Spleen (tissue), 11 donors: Measurements from ENCODE around the gene MAGED2. TPM values are rescaled to one million over a fixed set of nuclear protein-coding genes. Genes with fewer than 3 reads are reported as not detected.

Source experiments
- DNase-seq: peaks from one replicate; pipeline ENCODE4 v3.0.0-alpha.2; 2020
- H3K27ac ChIP-seq, 8 donors: fragments of 200-600 bp; sonication (generic) in 7 of 8; 1 replicate in 4 of 8; 2 replicates in 4 of 8; pipeline versions ENCODE4 v1.5.0 to v1.8.0; 2016 to 2021; ENCODE audit warnings: inconsistent platforms in 4 of 8, mild to moderate bottlenecking in 4 of 8, moderate library complexity in 1 of 8
- H3K27me3 ChIP-seq, 7 donors: fragments of 200-600 bp; sonication (generic) in 6 of 7; replicated peaks in 1 of 7; 1 replicate in 4 of 7; 2 replicates in 3 of 7; pipeline versions ENCODE4 v1.5.0 to v1.8.0; 2016 to 2021; ENCODE audit warnings: inconsistent platforms in 3 of 7, mild to moderate bottlenecking in 1 of 7
- H3K36me3 ChIP-seq, 6 donors: fragments of 200-600 bp; sonication (generic) in 5 of 6; 1 replicate in 4 of 6; 2 replicates in 2 of 6; pipeline versions ENCODE4 v1.5.0 to v1.8.0; 2016 to 2021; ENCODE audit warnings: inconsistent platforms in 2 of 6
- H3K4me1 ChIP-seq, 6 donors: fragments of 200-600 bp; sonication (generic) in 5 of 6; 1 replicate in 3 of 6; 2 replicates in 3 of 6; pipeline versions ENCODE4 v1.5.0 to v1.8.0; 2016 to 2021; ENCODE audit warnings: inconsistent platforms in 3 of 6
- H3K4me3 ChIP-seq, 8 donors: fragments of 200-600 bp; sonication (generic) in 7 of 8; 1 replicate in 4 of 8; 2 replicates in 4 of 8; pipeline versions ENCODE4 v1.5.0 to v1.8.0; 2016 to 2021; ENCODE audit warnings: inconsistent platforms in 4 of 8, mild to moderate bottlenecking in 4 of 8, moderate library complexity in 2 of 8
- H3K9me3 ChIP-seq, 8 donors: fragments of 200-600 bp; sonication (generic) in 7 of 8; 1 replicate in 4 of 8; 2 replicates in 4 of 8; pipeline versions ENCODE4 v1.5.0 to v1.8.0; 2016 to 2021; ENCODE audit warnings: inconsistent platforms in 4 of 8
- POLR2A ChIP-seq, 3 donors: fragments of 450-650 bp; IDR thresholded peaks; one replicate each; pipeline ENCODE4 v1.5.1; 2017; ENCODE audit warnings: antibody characterized with exemption in 3 of 3, mild to moderate bottlenecking in 1 of 3
- POLR2AphosphoS5 ChIP-seq, 3 donors: sonication (generic); formaldehyde crosslinking; IDR thresholded peaks; one replicate each; pipeline ENCODE4 v1.5.1; 2017; ENCODE audit warnings: antibody characterized with exemption in 3 of 3
- WGBS, 5 donors: extraction: QIAGEN DNeasy Blood & Tissue Kit in 3 of 5; methylation state at CpG; one replicate each; pipeline versions ENCODE4 v1.1.5 to v1.1.7; 2013 to 2018; 5-methylcytosine and 5-hydroxymethylcytosine counted together
- intact Hi-C: fragments of 100-400 bp; cut with DNase I; formaldehyde crosslinking; loops from one replicate; pipeline ENCODE4 v1.15.0; 2023; ENCODE audit warnings: low total_unique reads
- polyA plus RNA-seq, 3 donors: library from polyadenylated mRNA; stranded (reverse); fragments of 200-250 nt; gene quantifications; one replicate each; pipeline ENCODE4 v1.2.1, GENCODE V29; 2013
- total RNA-seq, 7 donors: library from RNA; depleted of rRNA in 3 of 7; stranded (reverse); fragments of >200 nt in 3 of 7; fragmentation: NEBNext Ultra II Directional in 4 of 7; extraction: Animal tissue kit (Norgen Biotek cat#: 25700) in 4 of 7; gene quantifications; one replicate each; pipeline versions ENCODE4 v1.1.0 to v1.2.1, GENCODE V29; 2016 to 2021
- TF ChIP-seq, protein P1 (sequence below), 11 experiments: fragments of 200-600 bp in 7 of 11; fragments of 450-650 bp in 4 of 11; sonication (generic) in 4 of 11; IDR thresholded peaks in 8 of 11; conservative IDR thresholded peaks in 3 of 11; 1 replicate in 7 of 11; 2 replicates in 4 of 11; pipeline versions ENCODE4 v1.4.0 to v1.8.0; 2016 to 2021; ENCODE audit warnings: antibody characterized with exemption in 11 of 11, inconsistent platforms in 4 of 11, mild to moderate bottlenecking in 1 of 11
- donor health status: healthy with polysubstance abuse.
- donor health status: DM: no; HTN: no; CAD: no; lungs with moderate emphysema.
- donor health status: DM: no; HTN: no; CAD: no.
- donor health status: Bipolar disorder and iron deficiency.
- donor health status: healthy.
- donor health status: DM: no; HTN: no; CAD: no.
- donor health status: DM: yes; HTN: yes; CAD: no.

MAGED2 gene
- total and polyA plus RNA-seq, 10 donors = 37.6 to 79.0 (median 66.2) TPM

DNA sequence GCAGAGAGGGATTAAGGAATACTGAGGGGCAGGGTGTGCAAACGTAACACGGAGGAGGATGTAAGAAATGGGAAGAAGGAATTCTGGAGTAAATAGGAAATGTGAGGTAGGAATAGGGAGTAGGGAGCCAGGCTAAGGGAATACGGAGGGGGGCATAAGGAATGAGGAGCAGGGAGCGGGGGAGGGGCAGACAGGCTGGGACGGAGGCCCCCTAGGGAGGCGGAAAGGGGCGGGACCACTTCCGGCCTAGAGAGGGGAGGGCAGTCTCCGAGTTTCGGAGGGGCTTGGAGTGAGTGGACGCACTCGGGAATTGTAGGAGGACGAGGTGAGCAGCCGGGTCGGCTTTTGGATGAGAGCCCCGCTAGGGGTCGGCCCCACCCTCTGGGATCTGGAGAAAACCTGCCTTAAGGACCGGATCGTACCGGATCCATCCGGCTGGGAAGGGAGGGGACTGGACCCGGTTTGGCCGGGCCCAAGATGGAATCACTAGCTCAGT lies 612 bp downstream of the MAGED2 start:
- H3K9me3 ChIP-seq = no peaks in the 10 kb centered on the region
- WGBS, 5 donors = 0 to 37% (median 1%) methylated on average over 14 to 23 of the region's 23 CpGs
- H3K27ac ChIP-seq = peak overlapping the region; percentile 57 to 87 (median 84)
- peaks cover 0 to 21% (median 11%) of the 10 kb centered on the region in 6 donors for H3K4me1 ChIP-seq
- H3K36me3 ChIP-seq = peaks cover 0 to 34% (median 21%) of the 10 kb centered on the region in 6 donors
- intact Hi-C loops = no loop called here
- peak; percentile 89 for DNase-seq
- no peaks in the 10 kb centered on the region for H3K27me3 ChIP-seq
- TF ChIP-seq POLR2AphosphoS5 (IDR thresholded peaks at IDR 0.05) (no peak), POLR2A (IDR thresholded peaks at IDR 0.05) (no peak)
- TF ChIP-seq, protein P1, sequence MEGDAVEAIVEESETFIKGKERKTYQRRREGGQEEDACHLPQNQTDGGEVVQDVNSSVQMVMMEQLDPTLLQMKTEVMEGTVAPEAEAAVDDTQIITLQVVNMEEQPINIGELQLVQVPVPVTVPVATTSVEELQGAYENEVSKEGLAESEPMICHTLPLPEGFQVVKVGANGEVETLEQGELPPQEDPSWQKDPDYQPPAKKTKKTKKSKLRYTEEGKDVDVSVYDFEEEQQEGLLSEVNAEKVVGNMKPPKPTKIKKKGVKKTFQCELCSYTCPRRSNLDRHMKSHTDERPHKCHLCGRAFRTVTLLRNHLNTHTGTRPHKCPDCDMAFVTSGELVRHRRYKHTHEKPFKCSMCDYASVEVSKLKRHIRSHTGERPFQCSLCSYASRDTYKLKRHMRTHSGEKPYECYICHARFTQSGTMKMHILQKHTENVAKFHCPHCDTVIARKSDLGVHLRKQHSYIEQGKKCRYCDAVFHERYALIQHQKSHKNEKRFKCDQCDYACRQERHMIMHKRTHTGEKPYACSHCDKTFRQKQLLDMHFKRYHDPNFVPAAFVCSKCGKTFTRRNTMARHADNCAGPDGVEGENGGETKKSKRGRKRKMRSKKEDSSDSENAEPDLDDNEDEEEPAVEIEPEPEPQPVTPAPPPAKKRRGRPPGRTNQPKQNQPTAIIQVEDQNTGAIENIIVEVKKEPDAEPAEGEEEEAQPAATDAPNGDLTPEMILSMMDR (IDR thresholded peaks at IDR 0.05 in 8 of 11, conservative IDR thresholded peaks at IDR 0.05 in 3 of 11) = no peak
- H3K4me3 ChIP-seq = peak overlapping the region; percentile 48 to 80 (median 68)

DNA sequence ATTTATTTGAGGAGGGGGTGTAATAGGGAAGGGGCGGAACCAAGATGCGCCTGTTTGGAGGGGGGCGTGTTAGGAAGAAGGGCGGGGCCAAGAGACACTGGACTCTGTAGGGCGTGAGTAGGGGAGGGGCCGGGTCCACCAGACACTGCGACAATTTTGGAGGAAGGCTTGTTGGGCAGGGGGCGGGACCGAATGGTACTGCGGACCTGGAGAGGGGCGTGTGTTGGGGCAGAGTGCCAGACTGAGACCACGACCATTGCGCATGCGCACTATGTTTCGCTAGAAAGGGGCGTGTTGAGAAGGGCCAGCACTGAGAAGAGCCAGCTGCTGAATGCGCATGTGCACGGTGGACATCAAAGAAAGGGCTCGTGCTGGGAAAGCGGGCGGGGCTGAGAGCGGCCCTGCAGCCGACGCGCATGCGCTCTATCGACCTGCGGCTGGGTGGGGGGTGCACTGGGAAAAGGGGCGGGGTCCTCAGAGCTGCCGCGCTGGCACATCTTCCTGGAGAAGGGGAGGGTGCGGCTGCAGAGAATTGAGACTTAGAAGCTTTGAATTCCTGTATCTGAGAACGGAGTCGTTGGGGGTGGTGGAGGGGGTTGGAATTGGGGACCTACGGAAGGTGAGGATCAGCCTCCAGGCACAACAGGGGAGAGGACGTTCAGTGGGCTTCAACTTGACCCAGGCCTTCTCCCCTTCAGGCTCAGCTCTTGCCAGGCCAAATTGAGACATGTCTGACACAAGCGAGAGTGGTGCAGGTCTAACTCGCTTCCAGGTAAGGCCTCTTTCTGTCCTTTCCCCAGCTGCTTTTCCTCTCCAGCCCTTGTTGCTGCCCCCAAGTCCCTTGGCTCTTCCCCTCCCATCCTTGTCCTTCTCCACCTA lies 1.3 kb downstream of the MAGED2 start:
- peak overlapping the region; percentile 57 to 87 (median 84) for H3K27ac ChIP-seq
- H3K4me3 ChIP-seq = peak overlapping the region; percentile 48 to 80 (median 68)
- 6 to 47% (median 9%) methylated on average over 30 to 38 of the region's 38 CpGs for WGBS, 5 donors
- H3K9me3 ChIP-seq = no peaks in the 10 kb centered on the region
- intact Hi-C loops = no loop called here
- TF ChIP-seq, protein P1 (IDR thresholded peaks at IDR 0.05 in 8 of 11, conservative IDR thresholded peaks at IDR 0.05 in 3 of 11) = no peak
- peak; percentile 47 to 66 (median 66) for TF ChIP-seq POLR2AphosphoS5 (IDR thresholded peaks at IDR 0.05)
- peaks cover 0 to 21% (median 11%) of the 10 kb centered on the region in 6 donors for H3K4me1 ChIP-seq
- peak; percentile 95 for DNase-seq
- no peaks in the 10 kb centered on the region for H3K27me3 ChIP-seq
- H3K36me3 ChIP-seq = peaks cover 0 to 41% (median 24%) of the 10 kb centered on the region in 6 donors

DNA sequence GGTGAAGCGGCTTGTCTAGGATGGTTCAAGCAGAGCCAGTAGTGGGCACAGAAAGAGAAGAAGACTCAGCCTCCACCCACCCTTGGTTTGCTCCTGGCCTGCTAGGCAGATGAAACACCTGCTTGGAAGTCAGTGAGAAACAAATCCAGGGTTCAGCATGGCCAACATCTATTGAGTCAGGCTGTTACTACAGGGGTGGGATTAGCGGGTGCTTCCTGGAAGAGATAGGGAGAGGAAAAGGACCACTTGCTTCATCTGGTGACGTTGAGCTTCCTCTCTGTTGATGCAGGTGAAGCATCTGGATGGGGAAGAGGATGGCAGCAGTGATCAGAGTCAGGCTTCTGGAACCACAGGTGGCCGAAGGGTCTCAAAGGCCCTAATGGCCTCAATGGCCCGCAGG lies 3.0 kb downstream of the MAGED2 start:
- Histone ChIP-seq H3K4me3 (no peak overlapping the region), H3K36me3 (peaks cover 0 to 57% (median 41%) of the 10 kb centered on the region in 6 donors), H3K27me3 (no peaks in the 10 kb centered on the region), H3K4me1 (peaks cover 0 to 21% (median 11%) of the 10 kb centered on the region in 6 donors), H3K9me3 (no peaks in the 10 kb centered on the region), H3K27ac (no peak overlapping the region)
- intact Hi-C loops = no loop called here
- TF ChIP-seq POLR2A (IDR thresholded peaks at IDR 0.05) (no peak), POLR2AphosphoS5 (IDR thresholded peaks at IDR 0.05) (no peak)
- TF ChIP-seq, protein P1 (IDR thresholded peaks at IDR 0.05 in 8 of 11, conservative IDR thresholded peaks at IDR 0.05 in 3 of 11) = no peak
- 82 to 95% (median 82%) methylated on average over 2 to 5 of the region's 5 CpGs for WGBS, 5 donors
- no peak for DNase-seq

DNA sequence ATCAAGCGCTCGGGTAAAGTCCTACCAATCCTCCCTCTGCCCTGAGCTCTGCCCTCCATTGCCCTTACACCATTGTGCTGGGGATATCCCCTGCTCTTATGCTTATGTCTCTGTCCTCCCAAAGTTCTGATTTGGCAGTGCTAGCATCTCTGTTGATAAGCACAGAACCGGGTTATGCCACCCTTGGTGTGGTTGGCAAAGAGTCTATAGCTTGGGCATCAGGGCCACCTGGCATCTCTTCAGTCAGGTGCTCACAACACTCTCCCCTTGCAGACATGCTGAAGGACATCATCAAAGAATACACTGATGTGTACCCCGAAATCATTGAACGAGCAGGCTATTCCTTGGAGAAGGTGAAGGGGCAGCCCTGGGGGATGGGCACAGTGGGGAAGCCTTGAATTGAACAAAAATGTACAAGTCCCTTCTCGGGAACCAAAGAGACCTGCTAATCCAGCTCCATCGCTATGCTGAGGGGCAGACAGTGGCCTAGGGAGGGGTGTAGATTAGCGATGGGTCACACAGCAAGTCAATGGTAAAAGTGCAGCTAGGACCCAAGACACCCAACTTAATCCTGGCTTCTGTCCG lies 3.8 kb downstream of the MAGED2 start:
- H3K4me3 ChIP-seq = no peak overlapping the region
- H3K36me3 ChIP-seq = peaks cover 0 to 66% (median 45%) of the 10 kb centered on the region in 6 donors
- no peak for DNase-seq
- 80 to 96% (median 93%) methylated on average over 8 to 9 of the region's 9 CpGs for WGBS, 5 donors
- H3K9me3 ChIP-seq = no peaks in the 10 kb centered on the region
- no peaks in the 10 kb centered on the region for H3K27me3 ChIP-seq
- intact Hi-C loops = no loop called here
- TF ChIP-seq, protein P1 (IDR thresholded peaks at IDR 0.05 in 8 of 11, conservative IDR thresholded peaks at IDR 0.05 in 3 of 11) = no peak
- TF ChIP-seq POLR2AphosphoS5 (IDR thresholded peaks at IDR 0.05) (no peak), POLR2A (IDR thresholded peaks at IDR 0.05) (no peak)
- H3K4me1 ChIP-seq = peaks cover 0 to 21% (median 11%) of the 10 kb centered on the region in 6 donors
- no peak overlapping the region for H3K27ac ChIP-seq
